HL-60 (cell line): Measurements from ENCODE around the gene ZNF133.

Experiments
- GABPA ChIP-seq: IDR thresholded peaks from 2 replicates; pipeline ENCODE4 v1.6.1; 2012; ENCODE audit warnings: low read depth
- POLR2AphosphoS5 ChIP-seq: IDR thresholded peaks from 2 replicates; pipeline ENCODE4 v1.6.1; 2012; ENCODE audit warnings: low read depth
- SPI1 ChIP-seq: IDR thresholded peaks from 2 replicates; pipeline ENCODE4 v1.6.1; 2012; ENCODE audit warnings: low read depth, mild to moderate bottlenecking, borderline replicate concordance
- TF ChIP-seq, protein P1 (sequence below): IDR thresholded peaks from one replicate; pipeline ENCODE4 v1.5.1; 2011; ENCODE audit warnings: low read length, control low read depth, inconsistent platforms; ENCODE audit not compliant: insufficient read depth

GRCh38 chr20:18326990-18327389 lies 38.7 kb downstream of the ZNF133 start:
- TF ChIP-seq, protein P1, sequence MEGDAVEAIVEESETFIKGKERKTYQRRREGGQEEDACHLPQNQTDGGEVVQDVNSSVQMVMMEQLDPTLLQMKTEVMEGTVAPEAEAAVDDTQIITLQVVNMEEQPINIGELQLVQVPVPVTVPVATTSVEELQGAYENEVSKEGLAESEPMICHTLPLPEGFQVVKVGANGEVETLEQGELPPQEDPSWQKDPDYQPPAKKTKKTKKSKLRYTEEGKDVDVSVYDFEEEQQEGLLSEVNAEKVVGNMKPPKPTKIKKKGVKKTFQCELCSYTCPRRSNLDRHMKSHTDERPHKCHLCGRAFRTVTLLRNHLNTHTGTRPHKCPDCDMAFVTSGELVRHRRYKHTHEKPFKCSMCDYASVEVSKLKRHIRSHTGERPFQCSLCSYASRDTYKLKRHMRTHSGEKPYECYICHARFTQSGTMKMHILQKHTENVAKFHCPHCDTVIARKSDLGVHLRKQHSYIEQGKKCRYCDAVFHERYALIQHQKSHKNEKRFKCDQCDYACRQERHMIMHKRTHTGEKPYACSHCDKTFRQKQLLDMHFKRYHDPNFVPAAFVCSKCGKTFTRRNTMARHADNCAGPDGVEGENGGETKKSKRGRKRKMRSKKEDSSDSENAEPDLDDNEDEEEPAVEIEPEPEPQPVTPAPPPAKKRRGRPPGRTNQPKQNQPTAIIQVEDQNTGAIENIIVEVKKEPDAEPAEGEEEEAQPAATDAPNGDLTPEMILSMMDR, result no peak
- no peak for TF ChIP-seq POLR2AphosphoS5
- no peak for TF ChIP-seq GABPA
- TF ChIP-seq SPI1, result no peak
